IMR-90 (cell line): Measurements from ENCODE around the gene CAMK4. TPM values are rescaled to one million over a fixed set of nuclear protein-coding genes. Genes with fewer than 3 reads are reported as not detected.

Experiments
- ATAC-seq: fragments of 200-7000 bp; cut with Tn5 transposase; 2 replicates; pipeline ENCODE4 v1.9.1; 2020; ENCODE audit warnings: low read depth, mild to moderate bottlenecking, moderate library complexity
- BruUV-seq: library from RNA; stranded (reverse); fragments of 400-500 nt; replicated peaks from 2 replicates; lab custom pipeline; 2021; lab: Mats Ljungman, UMichigan
- CTCF ChIA-PET: fragments of 300-600 bp; formaldehyde crosslinking; extraction: SDS; loops from one replicate; lab custom pipeline; 2021; ENCODE audit warnings: antibody characterized with exemption; lab: Yijun Ruan, JAX
- POLR2A ChIA-PET: fragments of 300-600 bp; sonication (Branson Sonifier 250); formaldehyde crosslinking; loops from one replicate; lab custom pipeline; 2022; ENCODE audit warnings: antibody characterized with exemption; ENCODE audit not compliant: unreplicated experiment; lab: Charles Lee
- DNase-seq: peaks from one replicate; pipeline ENCODE4 v3.0.0; 2013
- H2AFZ ChIP-seq: replicated peaks from 2 replicates; pipeline ENCODE3; 2013; ENCODE audit warnings: low read length, mild to moderate bottlenecking; ENCODE audit not compliant: poor library complexity
- H2AK5ac ChIP-seq: 2 replicates; pipeline ENCODE4 v1.6.1; 2013; ENCODE audit warnings: low read depth, low read length, inconsistent platforms
- H2AK9ac ChIP-seq: replicated peaks from 2 replicates; pipeline ENCODE3; 2013; ENCODE audit warnings: mild to moderate bottlenecking, low read depth, low read length, moderate library complexity; ENCODE audit not compliant: poor library complexity
- H2BK120ac ChIP-seq: 2 replicates; pipeline ENCODE4 v1.6.1; 2013; ENCODE audit warnings: low read depth, low read length, inconsistent platforms
- H2BK15ac ChIP-seq: 3 replicates; pipeline ENCODE4 v1.6.1; 2013; ENCODE audit warnings: low read depth, low read length, inconsistent platforms
- H2BK20ac ChIP-seq: 2 replicates; pipeline ENCODE4 v1.6.1; 2013; ENCODE audit warnings: low read depth, mild to moderate bottlenecking, inconsistent platforms, low read length, moderate library complexity
- H2BK5ac ChIP-seq: 2 replicates; pipeline ENCODE4 v1.6.1; 2013; ENCODE audit warnings: mild to moderate bottlenecking, low read depth, low read length, inconsistent platforms; ENCODE audit not compliant: poor library complexity, severe bottlenecking
- H3K14ac ChIP-seq: replicated peaks from 2 replicates; pipeline ENCODE4 v1.6.1; 2013; ENCODE audit warnings: low read depth, low read length, inconsistent platforms
- H3K18ac ChIP-seq: 2 replicates; pipeline ENCODE4 v1.6.1; 2013; ENCODE audit warnings: low read depth, low read length, control low read depth
- H3K23ac ChIP-seq: 2 replicates; pipeline ENCODE4 v1.6.1; 2013; ENCODE audit warnings: low read depth, low read length, inconsistent platforms
- H3K27ac ChIP-seq: 2 replicates; pipeline ENCODE4 v1.5.1; 2013; ENCODE audit warnings: mild to moderate bottlenecking, control low read depth, low read length; ENCODE audit not compliant: insufficient read depth
- H3K27me3 ChIP-seq: 2 replicates; pipeline ENCODE4 v1.6.1; 2013; ENCODE audit warnings: low read length; ENCODE audit not compliant: control insufficient read depth, insufficient read depth
- H3K36me3 ChIP-seq: 2 replicates; pipeline ENCODE4 v1.6.1; 2013; ENCODE audit warnings: low read length, mixed read lengths; ENCODE audit not compliant: control insufficient read depth, insufficient read depth
- H3K4ac ChIP-seq: 2 replicates; pipeline ENCODE4 v1.6.1; 2013; ENCODE audit warnings: low read depth, low read length, inconsistent platforms
- H3K4me1 ChIP-seq: 2 replicates; pipeline ENCODE4 v1.6.1; 2013; ENCODE audit warnings: low read length, mixed read lengths; ENCODE audit not compliant: control insufficient read depth, insufficient read depth
- H3K4me2 ChIP-seq: 2 replicates; pipeline ENCODE4 v1.6.1; 2013; ENCODE audit warnings: low read depth, mild to moderate bottlenecking, control low read depth, low read length, moderate library complexity
- H3K4me3 ChIP-seq: 2 replicates; pipeline ENCODE4 v1.5.1; 2013; ENCODE audit warnings: low read depth, mild to moderate bottlenecking, control low read depth, low read length, moderate library complexity; ENCODE audit not compliant: insufficient read depth
- H3K56ac ChIP-seq: 2 replicates; pipeline ENCODE4 v1.6.1; 2013; ENCODE audit warnings: low read length, inconsistent platforms; ENCODE audit not compliant: insufficient read depth; ENCODE audit errors: extremely low read depth
- H3K79me1 ChIP-seq, 2 experiments: 2 replicates each; pipeline ENCODE4 v1.6.1; 2013; ENCODE audit warnings: low read length in 2 of 2, inconsistent platforms in 1 of 2, low read depth in 1 of 2
- H3K9ac ChIP-seq: 2 replicates; pipeline ENCODE4 v1.6.1; 2013; ENCODE audit warnings: low read depth, low read length, control low read depth
- H3K9me1 ChIP-seq: 2 replicates; pipeline ENCODE4 v1.6.1; 2013; ENCODE audit warnings: low read length, inconsistent platforms; ENCODE audit not compliant: insufficient read depth
- H3K9me3 ChIP-seq: 2 replicates; pipeline ENCODE4 v1.6.1; 2013; ENCODE audit warnings: low read length; ENCODE audit not compliant: control insufficient read depth, insufficient read depth
- H4K20me1 ChIP-seq: 2 replicates; pipeline ENCODE4 v1.6.1; 2013; ENCODE audit warnings: low read length, inconsistent platforms; ENCODE audit not compliant: insufficient read depth
- H4K5ac ChIP-seq: 2 replicates; pipeline ENCODE4 v1.6.1; 2013; ENCODE audit warnings: mild to moderate bottlenecking, low read depth, low read length, control low read depth
- H4K8ac ChIP-seq, 2 experiments: 2 replicates each; pipeline ENCODE4 v1.6.1; 2013; ENCODE audit warnings: low read depth in 2 of 2, low read length in 2 of 2, control low read depth in 1 of 2, inconsistent platforms in 1 of 2
- H4K91ac ChIP-seq: 2 replicates; pipeline ENCODE4 v1.6.1; 2013; ENCODE audit warnings: low read depth, low read length, inconsistent platforms; ENCODE audit not compliant: insufficient read depth
- BHLHE40 ChIP-seq: fragments of 150-350 bp; IDR thresholded peaks from 2 replicates; pipeline ENCODE4 v1.6.1; 2016; ENCODE audit warnings: mild to moderate bottlenecking, low read depth, low read length
- CEBPB ChIP-seq: IDR thresholded peaks from 2 replicates; pipeline ENCODE4 v1.6.1; 2012; ENCODE audit warnings: low read depth, low read length, improper control_type of control experiment
- ELK1 ChIP-seq: fragments of 150-350 bp; IDR thresholded peaks from 2 replicates; pipeline ENCODE4 v1.6.1; 2016; ENCODE audit warnings: low read depth, mild to moderate bottlenecking, low read length, moderate library complexity, borderline replicate concordance
- FOS ChIP-seq: fragments of 150-350 bp; IDR thresholded peaks from 2 replicates; pipeline ENCODE4 v1.6.1; 2016; ENCODE audit warnings: low read depth, low read length
- MAFK ChIP-seq: IDR thresholded peaks from 2 replicates; pipeline ENCODE4 v1.6.1; 2012; ENCODE audit warnings: low read depth, low read length, improper control_type of control experiment
- POLR2A ChIP-seq: IDR thresholded peaks from 2 replicates; pipeline ENCODE4 v1.6.1; 2012; ENCODE audit warnings: mild to moderate bottlenecking, low read depth, low read length
- RCOR1 ChIP-seq: IDR thresholded peaks from 2 replicates; pipeline ENCODE4 v1.6.1; 2012; ENCODE audit warnings: mild to moderate bottlenecking, low read length, improper control_type of control experiment; ENCODE audit not compliant: insufficient replicate concordance
- RFX5 ChIP-seq: IDR thresholded peaks from 2 replicates; pipeline ENCODE4 v1.8.0; 2012; ENCODE audit warnings: low read depth, mild to moderate bottlenecking, low read length, moderate library complexity
- whole genome bisulfite sequencing, 2 experiments: methylation state at CpG; one replicate each; pipeline versions ENCODE4 v1.1.5 to v1.1.7; 2013; ENCODE audit warnings: missing lambda C conversion rate in 2 of 2; ENCODE audit not compliant: insufficient read length in 1 of 2; ENCODE audit errors: extremely low coverage in 2 of 2; 5-methylcytosine and 5-hydroxymethylcytosine counted together
- dilution Hi-C: fragments of 300-500 bp; cut with HindIII; formaldehyde crosslinking; loops from one replicate; pipeline ENCODE4 v1.14.3; 2018; ENCODE audit warnings: low sequenced_read_pairs; ENCODE audit not compliant: unreplicated experiment
- in situ Hi-C: fragments of 300-500 bp; cut with MboI; formaldehyde crosslinking; loops from 3 replicates; pipeline ENCODE4 v1.14.3; 2019; ENCODE audit warnings: low sequenced_read_pairs, inconsistent platforms, mixed read lengths
- intact Hi-C: fragments of 100-400 bp; cut with micrococcal nuclease; formaldehyde crosslinking; loops from 2 replicates; pipeline ENCODE4 v1.10.0; 2022
- polyA plus RNA-seq, 3 experiments: library from polyadenylated mRNA; depleted of rRNA; stranded (reverse); fragments of >200 nt; gene quantifications; 2 replicates each; pipeline ENCODE4 v1.2.3, GENCODE V29; 2012; ENCODE audit warnings: low replicate concordance in 1 of 3
- total RNA-seq: library from RNA; depleted of rRNA; stranded (reverse); fragments of >200 nt; gene quantifications from 2 replicates; pipeline ENCODE4 v1.2.3, GENCODE V29; 2012
- TF ChIP-seq, protein P1 (sequence below): fragments of 150-350 bp; IDR thresholded peaks from 2 replicates; pipeline ENCODE4 v1.6.1; 2017; ENCODE audit warnings: mild to moderate bottlenecking, antibody characterized with exemption, low read length, low read depth

CAMK4 gene
- total and polyA plus RNA-seq, 2 of the 4 experiments (the other 2 are of a cell fraction) = 3.7 to 4.8 TPM

GRCh38 chr5:111345731-111346130 lies 121.5 kb downstream of the CAMK4 start:
- Histone ChIP-seq H2BK120ac (no peak overlapping the region), H4K20me1 (no peaks in the 10 kb centered on the region), H3K27ac (no peak overlapping the region), H2BK20ac (no peak overlapping the region), H2AK5ac (no peak overlapping the region), H3K56ac (no peak overlapping the region), H3K4me1 (no peaks in the 10 kb centered on the region), H4K8ac (no peak overlapping the region), H2AFZ (peak overlapping the region; percentile 72), H3K14ac (0 out of 2 replicates have a peak overlapping the region, but pooled peaks have one; percentile 19), H3K18ac (no peak overlapping the region), H3K4me3 (no peak overlapping the region), H4K5ac (no peak overlapping the region), H3K9me3 (no peaks in the 10 kb centered on the region), H3K4ac (no peak overlapping the region), H3K36me3 (no peaks in the 10 kb centered on the region), H2BK15ac (no peak overlapping the region), H2BK5ac (no peak overlapping the region), H3K27me3 (no peaks in the 10 kb centered on the region), H3K9me1 (no peaks in the 10 kb centered on the region), H3K23ac (no peak overlapping the region), H3K79me1 (no peaks in the 10 kb centered on the region), H3K4me2 (peak overlapping the region; percentile 61), H2AK9ac (no peak overlapping the region), H4K91ac (no peak overlapping the region), H3K9ac (no peak overlapping the region)
- peak; percentile 11; the same call in 1 of the 2 replicates for ATAC-seq
- no CpG with 5 or more reads among the region's 8 CpGs for WGBS, 2 experiments
- no peak for TF ChIP-seq BHLHE40
- no peak for TF ChIP-seq MAFK
- no peak for TF ChIP-seq RCOR1
- no peak for TF ChIP-seq ELK1
- TF ChIP-seq RFX5 = no peak
- TF ChIP-seq, protein P1, sequence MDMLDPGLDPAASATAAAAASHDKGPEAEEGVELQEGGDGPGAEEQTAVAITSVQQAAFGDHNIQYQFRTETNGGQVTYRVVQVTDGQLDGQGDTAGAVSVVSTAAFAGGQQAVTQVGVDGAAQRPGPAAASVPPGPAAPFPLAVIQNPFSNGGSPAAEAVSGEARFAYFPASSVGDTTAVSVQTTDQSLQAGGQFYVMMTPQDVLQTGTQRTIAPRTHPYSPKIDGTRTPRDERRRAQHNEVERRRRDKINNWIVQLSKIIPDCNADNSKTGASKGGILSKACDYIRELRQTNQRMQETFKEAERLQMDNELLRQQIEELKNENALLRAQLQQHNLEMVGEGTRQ = no peak
- no peak for TF ChIP-seq CEBPB
- TF ChIP-seq FOS = no peak
- TF ChIP-seq POLR2A = no peak
- BruUV-seq = no TSS peak
- CTCF ChIA-PET = no interaction called here
- intact Hi-C loops = no loop called here
- in situ Hi-C loops = no loop called here
- POLR2A ChIA-PET = no interaction called here
- peak; percentile 12 for DNase-seq
- dilution Hi-C loops = no loop called here
